Measurements from ENCODE around the gene UNC50. TPM values are rescaled to one million over a fixed set of nuclear protein-coding genes. Genes with fewer than 3 reads are reported as not detected.

UNC50 gene
- total and polyA plus RNA-seq, 2 experiments from 2014 or later: 38.7 to 49.4 TPM

GRCh38 chr2:98614024-98614739 lies 5.8 kb downstream of the UNC50 start:
- H3K4me3 ChIP-seq: no peak overlapping the region
- DNase-seq (ENCODE audit: low spot score) (no peak), ATAC-seq (no peak)
- Mint-ChIP-seq H3K9me3 (no peaks in the 10 kb centered on the region), H3K4me1 (peaks cover 7% of the 10 kb centered on the region; the same call in 2 of the 3 replicates), H3K27me3 (ENCODE audit: insufficient read depth, low read depth, poor library complexity) (peaks cover 2% of the 10 kb centered on the region), H3K27ac (no peak overlapping the region), H3K4me3 (no peak overlapping the region), H3K36me3 (ENCODE audit: low read depth) (peaks cover 56% of the 10 kb centered on the region)
- no peaks in the 10 kb centered on the region for H3K27me3 ChIP-seq (ENCODE audit: insufficient read depth)
- no peak overlapping the region for H3K4me2 ChIP-seq
- peaks cover 19% of the 10 kb centered on the region for H3K79me2 ChIP-seq (replicated peaks; ENCODE audit: insufficient read depth)
- TF ChIP-seq CREB1 (CRISPR knock-in tag; IDR thresholded peaks at IDR 0.05; ENCODE audit: low read depth) (no peak), ZNF331 (CRISPR knock-in tag; IDR thresholded peaks at IDR 0.05; ENCODE audit: low read depth) (no peak), EZH2 (IDR thresholded peaks at IDR 0.05; ENCODE audit: low read depth, unreplicated experiment) (no peak), ZNF462 (CRISPR knock-in tag; IDR thresholded peaks at IDR 0.05) (no peak)
- H3F3A ChIP-seq (replicated peaks; ENCODE audit: low read depth): no peaks in the 10 kb centered on the region
- H3K27ac ChIP-seq (ENCODE audit: low read depth): no peak overlapping the region
- no peak overlapping the region for H2AFZ ChIP-seq
- peaks cover 16% of the 10 kb centered on the region; the same call in 1 of the 2 replicates for H3K36me3 ChIP-seq (ENCODE audit: insufficient read depth)
- peaks cover 7% of the 10 kb centered on the region for H3K4me1 ChIP-seq (ENCODE audit: insufficient read depth)
- no peaks in the 10 kb centered on the region for H3K9me2 ChIP-seq (ENCODE audit: insufficient read depth)
- H4K20me1 ChIP-seq (replicated peaks; ENCODE audit: insufficient read depth): peaks cover 7% of the 10 kb centered on the region; the same call in 1 of the 2 replicates

GRCh38 chr2:98615481-98615880 lies 7.1 kb downstream of the UNC50 start:
- Mint-ChIP-seq H3K36me3 (ENCODE audit: low read depth) (peaks cover 51% of the 10 kb centered on the region), H3K4me3 (no peak overlapping the region), H3K27me3 (ENCODE audit: insufficient read depth, low read depth, poor library complexity) (peaks cover 2% of the 10 kb centered on the region), H3K9me3 (no peaks in the 10 kb centered on the region), H3K4me1 (peaks cover 3% of the 10 kb centered on the region; the same call in 2 of the 3 replicates), H3K27ac (no peak overlapping the region)
- Histone ChIP-seq H3K4me2 (no peak overlapping the region), H2AFZ (no peak overlapping the region), H3K79me2 (replicated peaks; ENCODE audit: insufficient read depth) (peaks cover 6% of the 10 kb centered on the region), H3K9me2 (ENCODE audit: insufficient read depth) (no peaks in the 10 kb centered on the region), H3F3A (replicated peaks; ENCODE audit: low read depth) (no peaks in the 10 kb centered on the region), H3K36me3 (ENCODE audit: insufficient read depth) (peaks cover 15% of the 10 kb centered on the region; the same call in 1 of the 2 replicates), H3K27ac (ENCODE audit: low read depth) (no peak overlapping the region), H3K27me3 (ENCODE audit: insufficient read depth) (no peaks in the 10 kb centered on the region), H4K20me1 (replicated peaks; ENCODE audit: insufficient read depth) (peaks cover 7% of the 10 kb centered on the region; the same call in 1 of the 2 replicates), H3K4me3 (no peak overlapping the region), H3K4me1 (ENCODE audit: insufficient read depth) (no peaks in the 10 kb centered on the region)
- 0 out of 3 replicates have a peak, but pooled peaks have one; percentile 25 for ATAC-seq
- TF ChIP-seq CTCF (conservative IDR thresholded peaks at IDR 0.05; ENCODE audit: low read depth in 2 of 2): 0 out of 4 replicates have a peak, but pooled peaks of 1 of the 2 experiments have one; percentile 17
- TF ChIP-seq NANOG (IDR thresholded peaks at IDR 0.05; ENCODE audit: borderline replicate concordance): no peak
- DNase-seq (ENCODE audit: low spot score): peak; percentile 44

Data from GM23338 (cell line).